ENCODE results near the gene ROR2. TPM values are rescaled to one million over a fixed set of nuclear protein-coding genes. Genes with fewer than 3 reads are reported as not detected.
A peak's percentile ranks its signal among the peaks of the same experiment; 100 is the strongest.

The ROR2 gene
- total and polyA plus RNA-seq, 5 experiments from 2014 or later, result not detected

- Mint-ChIP-seq H3K27me3 (peaks cover 0 to 10% (median 2%) of the 10 kb centered on the region in 5 donors), H3K9me3 (no peaks in the 10 kb centered on the region), H3K27ac (peak overlapping the region in 2 of 10 donors; percentile 15 to 48), H3K4me1 (peaks cover 8 to 23% (median 20%) of the 10 kb centered on the region in 4 donors), H3K36me3 (no peaks in the 10 kb centered on the region), H3K4me3 (no peak overlapping the region)
- no peak for ATAC-seq
- POLR2A ChIA-PET, result no interaction called here
- DNase-seq, result no peak
These were observed 102.4 kb downstream of the ROR2 start for GRCh38 chr9:91847581-91848091.

GRCh38 chr9:91845879-91846278 is 104.1 kb downstream of the ROR2 start:
- POLR2A ChIA-PET, result no interaction called here
- DNase-seq (no peak), ATAC-seq (no peak)
- no peaks in the 10 kb centered on the region for H3K36me3 Mint-ChIP-seq
- no peak overlapping the region for H3K4me3 Mint-ChIP-seq
- no peaks in the 10 kb centered on the region for H3K9me3 Mint-ChIP-seq
- H3K27me3 Mint-ChIP-seq, result peaks cover 5 to 17% (median 12%) of the 10 kb centered on the region in 5 donors
- peaks cover 8 to 23% (median 21%) of the 10 kb centered on the region in 4 donors for H3K4me1 Mint-ChIP-seq
- H3K27ac Mint-ChIP-seq, result no peak overlapping the region

DNA sequence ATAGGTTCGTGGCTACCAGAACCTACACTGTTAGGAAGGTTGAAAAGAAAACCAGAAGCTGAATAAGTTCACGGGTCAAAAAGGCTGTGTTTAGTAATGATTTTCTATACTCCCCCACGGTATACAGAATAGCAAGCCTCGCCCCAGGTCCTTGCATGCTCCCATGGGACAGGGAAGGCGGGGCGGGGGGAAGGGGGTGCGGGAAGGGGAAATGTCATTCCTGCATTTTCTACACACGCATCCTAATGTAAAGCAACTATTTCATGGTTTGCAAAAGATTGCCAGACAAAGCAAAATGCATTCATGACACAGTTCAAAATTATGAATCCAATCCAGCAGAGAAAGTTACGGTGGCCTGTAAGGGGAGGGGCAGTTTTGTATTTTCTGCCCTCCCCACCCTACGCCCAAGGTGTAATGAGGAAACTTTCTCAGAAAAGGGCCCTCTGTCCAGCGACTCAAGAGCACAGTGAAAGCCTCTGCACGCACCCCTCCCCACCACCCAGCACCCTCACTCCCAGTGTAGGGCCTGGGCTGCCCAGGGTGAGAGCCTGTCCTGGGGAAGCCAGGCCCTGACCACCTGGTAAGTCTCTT is 105.2 kb downstream of the ROR2 start:
- peaks cover 9 to 26% (median 21%) of the 10 kb centered on the region in 4 donors for H3K4me1 Mint-ChIP-seq
- no peak overlapping the region for H3K4me3 Mint-ChIP-seq
- H3K9me3 Mint-ChIP-seq, result no peaks in the 10 kb centered on the region
- DNase-seq (no peak), ATAC-seq (no peak)
- POLR2A ChIA-PET, result no interaction called here
- no peak overlapping the region for H3K27ac Mint-ChIP-seq
- H3K36me3 Mint-ChIP-seq, result no peaks in the 10 kb centered on the region
- H3K27me3 Mint-ChIP-seq, result peaks cover 9 to 24% (median 19%) of the 10 kb centered on the region in 5 donors

- peaks cover 13 to 27% (median 22%) of the 10 kb centered on the region in 5 donors for H3K27me3 Mint-ChIP-seq
- ATAC-seq (no peak), DNase-seq (no peak)
- H3K4me1 Mint-ChIP-seq, result peaks cover 9 to 26% (median 21%) of the 10 kb centered on the region in 4 donors
- peak overlapping the region in 3 of 10 donors; percentile 20 to 35 (median 33) for H3K4me3 Mint-ChIP-seq
- H3K9me3 Mint-ChIP-seq, result no peaks in the 10 kb centered on the region
- H3K36me3 Mint-ChIP-seq, result no peaks in the 10 kb centered on the region
- POLR2A ChIA-PET, result no interaction called here
- H3K27ac Mint-ChIP-seq, result no peak overlapping the region
These were observed 105.8 kb downstream of the ROR2 start for GRCh38 chr9:91844190-91844589.

- no peaks in the 10 kb centered on the region for H3K9me3 Mint-ChIP-seq
- H3K27me3 Mint-ChIP-seq, result peaks cover 15 to 32% (median 25%) of the 10 kb centered on the region in 5 donors
- ATAC-seq (no peak), DNase-seq (no peak)
- H3K36me3 Mint-ChIP-seq, result no peaks in the 10 kb centered on the region
- POLR2A ChIA-PET, result no interaction called here
- peak overlapping the region in 2 of 10 donors; percentile 33 to 35 for H3K4me3 Mint-ChIP-seq
- peaks cover 9 to 26% (median 21%) of the 10 kb centered on the region in 4 donors for H3K4me1 Mint-ChIP-seq
- peak overlapping the region in 1 of 10 donors; percentile 83 for H3K27ac Mint-ChIP-seq
These were observed 106.3 kb downstream of the ROR2 start for GRCh38 chr9:91843623-91844148.

DNA sequence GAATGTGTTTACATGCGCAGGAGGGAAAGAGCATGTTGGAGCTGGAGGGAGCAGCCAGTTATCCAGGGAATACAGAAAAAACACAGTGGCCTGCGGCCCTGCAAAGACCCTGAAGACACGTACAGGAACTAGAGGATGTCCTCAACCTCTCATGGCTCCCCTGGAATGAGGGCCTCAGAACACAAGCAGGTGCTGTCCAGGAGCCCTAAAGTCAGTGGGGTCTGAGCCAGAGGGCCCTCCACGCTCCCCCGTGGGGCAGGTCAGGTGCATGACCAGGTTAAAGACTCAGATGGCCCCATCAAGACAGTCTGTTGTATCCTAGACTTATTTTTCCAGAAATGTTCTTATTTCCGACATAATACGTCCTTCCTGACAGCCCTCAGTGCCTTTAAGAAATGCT is 106.9 kb downstream of the ROR2 start:
- H3K4me1 Mint-ChIP-seq, result peaks cover 9 to 26% (median 21%) of the 10 kb centered on the region in 4 donors
- no peak for DNase-seq
- no peak overlapping the region for H3K27ac Mint-ChIP-seq
- no peak for ATAC-seq
- POLR2A ChIA-PET, result no interaction called here
- H3K36me3 Mint-ChIP-seq, result no peaks in the 10 kb centered on the region
- peaks cover 16 to 36% (median 29%) of the 10 kb centered on the region in 5 donors for H3K27me3 Mint-ChIP-seq
- H3K4me3 Mint-ChIP-seq, result no peak overlapping the region
- no peaks in the 10 kb centered on the region for H3K9me3 Mint-ChIP-seq

GRCh38 chr9:91842358-91843049 is 107.5 kb downstream of the ROR2 start:
- POLR2A ChIA-PET, result no interaction called here
- H3K27ac Mint-ChIP-seq, result no peak overlapping the region
- H3K27me3 Mint-ChIP-seq, result peaks cover 16 to 36% (median 30%) of the 10 kb centered on the region in 5 donors
- peaks cover 7 to 20% (median 15%) of the 10 kb centered on the region in 4 donors for H3K4me1 Mint-ChIP-seq
- H3K36me3 Mint-ChIP-seq, result no peaks in the 10 kb centered on the region
- DNase-seq (no peak), ATAC-seq (no peak)
- no peaks in the 10 kb centered on the region for H3K9me3 Mint-ChIP-seq
- no peak overlapping the region for H3K4me3 Mint-ChIP-seq

DNA sequence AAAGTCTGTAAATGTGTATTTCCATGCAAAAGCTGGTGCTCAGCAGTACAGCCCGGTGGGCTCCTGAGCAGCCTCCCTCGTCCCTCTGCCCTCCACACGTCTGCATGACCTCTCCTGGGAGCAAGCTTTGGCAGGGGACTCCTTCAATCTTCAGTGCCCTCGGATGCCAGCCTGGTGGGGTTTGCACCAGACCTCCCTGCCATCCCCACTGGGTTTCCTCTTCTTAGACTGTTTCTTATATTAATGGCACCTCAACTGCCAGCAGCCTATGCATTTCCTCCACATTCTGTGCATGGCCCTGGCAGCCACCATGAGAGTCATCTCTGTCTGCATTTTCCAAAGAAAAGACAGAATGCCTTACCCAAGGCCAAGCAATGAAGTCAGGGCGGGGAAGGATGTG is 108.4 kb downstream of the ROR2 start:
- DNase-seq (no peak), ATAC-seq (no peak)
- Mint-ChIP-seq H3K4me3 (no peak overlapping the region), H3K36me3 (no peaks in the 10 kb centered on the region), H3K4me1 (peaks cover 4 to 18% (median 8%) of the 10 kb centered on the region in 4 donors), H3K9me3 (no peaks in the 10 kb centered on the region), H3K27me3 (peaks cover 16 to 36% (median 30%) of the 10 kb centered on the region in 5 donors), H3K27ac (no peak overlapping the region)
- POLR2A ChIA-PET, result no interaction called here

GRCh38 chr9:91840882-91841281 is 109.1 kb downstream of the ROR2 start:
- POLR2A ChIA-PET, result no interaction called here
- ATAC-seq, result no peak
- no peak overlapping the region for H3K27ac Mint-ChIP-seq
- H3K4me1 Mint-ChIP-seq, result peaks cover 4 to 18% (median 8%) of the 10 kb centered on the region in 4 donors
- H3K36me3 Mint-ChIP-seq, result no peaks in the 10 kb centered on the region
- H3K4me3 Mint-ChIP-seq, result no peak overlapping the region
- no peaks in the 10 kb centered on the region for H3K9me3 Mint-ChIP-seq
- H3K27me3 Mint-ChIP-seq, result peaks cover 16 to 36% (median 31%) of the 10 kb centered on the region in 5 donors
- no peak for DNase-seq

DNA sequence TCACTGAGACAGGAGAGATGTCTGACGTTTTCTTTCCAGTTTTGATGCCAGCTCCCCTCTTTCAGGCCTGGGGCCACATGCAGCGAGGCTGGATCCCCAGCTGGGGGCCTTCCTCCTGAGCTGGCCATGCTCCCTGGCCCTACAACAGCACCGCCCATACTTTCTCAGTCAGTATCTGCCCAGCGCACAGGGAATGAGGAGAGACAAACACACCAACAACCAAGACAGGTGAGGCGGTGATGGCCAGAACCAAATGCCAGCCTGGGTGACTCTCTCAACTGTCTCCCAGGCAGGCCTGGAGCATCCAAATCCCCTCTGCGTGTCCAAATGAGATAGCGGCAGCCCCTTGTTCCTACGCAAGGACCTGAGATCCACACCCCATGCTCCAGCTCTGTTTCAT is 109.6 kb downstream of the ROR2 start:
- Mint-ChIP-seq H3K27me3 (peaks cover 16 to 36% (median 31%) of the 10 kb centered on the region in 5 donors), H3K9me3 (no peaks in the 10 kb centered on the region), H3K4me1 (peaks cover 4 to 18% (median 8%) of the 10 kb centered on the region in 4 donors), H3K27ac (no peak overlapping the region), H3K36me3 (no peaks in the 10 kb centered on the region), H3K4me3 (no peak overlapping the region)
- DNase-seq (no peak), ATAC-seq (no peak)
- POLR2A ChIA-PET, result no interaction called here

GRCh38 chr9:91839926-91840465 is 110.0 kb downstream of the ROR2 start:
- Mint-ChIP-seq H3K27ac (no peak overlapping the region), H3K4me1 (peaks cover 4 to 18% (median 8%) of the 10 kb centered on the region in 4 donors), H3K9me3 (no peaks in the 10 kb centered on the region), H3K27me3 (peaks cover 16 to 36% (median 33%) of the 10 kb centered on the region in 5 donors), H3K4me3 (no peak overlapping the region), H3K36me3 (no peaks in the 10 kb centered on the region)
- POLR2A ChIA-PET, result no interaction called here
- no peak for DNase-seq
- no peak for ATAC-seq

- Mint-ChIP-seq H3K27ac (no peak overlapping the region), H3K9me3 (no peaks in the 10 kb centered on the region), H3K36me3 (no peaks in the 10 kb centered on the region), H3K4me3 (no peak overlapping the region), H3K4me1 (peaks cover 0 to 6% (median under 1%) of the 10 kb centered on the region in 4 donors), H3K27me3 (peaks cover 16 to 41% (median 27%) of the 10 kb centered on the region in 5 donors)
- no peak for DNase-seq
- POLR2A ChIA-PET, result no interaction called here
- no peak for ATAC-seq
These were observed 111.9 kb downstream of the ROR2 start for GRCh38 chr9:91837981-91838731.

All from naive thymus-derived CD8-positive, alpha-beta T cell (primary cell).